Lung (tissue), 12 donors: ENCODE data around the gene TFDP1. TPM values are rescaled to one million over a fixed set of nuclear protein-coding genes. Genes with fewer than 3 reads are reported as not detected.

ENCODE experiments used
- ATAC-seq: fragments of 200-7000 bp; cut with Tn5 transposase; one replicate; pipeline ENCODE4 v1.9.1; 2020; ENCODE audit warnings: moderate number of reproducible peaks; ENCODE audit not compliant: insufficient read depth, low FRiP score
- DNase-seq, 3 donors: peaks; one replicate each; pipeline ENCODE4 v3.0.0-alpha.2; 2013 to 2017
- H3K27ac ChIP-seq, 2 donors: one replicate each; pipeline ENCODE4 v1.5.1; 2013; ENCODE audit warnings: mild to moderate bottlenecking in 2 of 2, moderate library complexity in 2 of 2, control low read depth in 1 of 2, inconsistent platforms in 1 of 2, low read depth in 1 of 2, low read length in 1 of 2
- H3K27me3 ChIP-seq, 3 donors: one replicate each; pipeline ENCODE4 v1.5.1; 2013; ENCODE audit warnings: low read length in 2 of 3; ENCODE audit not compliant: control insufficient read depth in 3 of 3, insufficient read depth in 3 of 3
- H3K36me3 ChIP-seq, 4 donors: one replicate each; pipeline ENCODE4 v1.5.1; 2013; ENCODE audit warnings: low read length in 4 of 4, mild to moderate bottlenecking in 1 of 4, moderate library complexity in 1 of 4; ENCODE audit not compliant: control insufficient read depth in 4 of 4, insufficient read depth in 4 of 4
- H3K4me1 ChIP-seq, 5 donors: one replicate each; pipeline ENCODE4 v1.5.1; 2013; ENCODE audit warnings: low read length in 5 of 5, mild to moderate bottlenecking in 2 of 5, moderate library complexity in 1 of 5; ENCODE audit not compliant: control insufficient read depth in 5 of 5, insufficient read depth in 5 of 5
- H3K4me3 ChIP-seq: one replicate; pipeline ENCODE4 v1.5.1; 2013; ENCODE audit warnings: mild to moderate bottlenecking, control low read depth, moderate library complexity
- H3K9ac ChIP-seq, 2 donors: one replicate each; pipeline ENCODE4 v1.5.1; 2013; ENCODE audit warnings: low read length in 2 of 2, control low read depth in 1 of 2; ENCODE audit not compliant: insufficient read depth in 1 of 2
- H3K9me3 ChIP-seq, 4 donors: one replicate each; pipeline ENCODE4 v1.5.1; 2013; ENCODE audit warnings: low read length in 3 of 4, mild to moderate bottlenecking in 1 of 4, moderate library complexity in 1 of 4; ENCODE audit not compliant: control insufficient read depth in 4 of 4, insufficient read depth in 3 of 4
- WGBS, 2 donors: extraction: QIAGEN DNeasy Blood & Tissue Kit; methylation state at CpG; one replicate each; pipeline ENCODE4 v1.1.7; 2013; 5-methylcytosine and 5-hydroxymethylcytosine counted together
- polyA plus RNA-seq, 2 donors: library from polyadenylated mRNA; stranded (reverse); fragments of 200-250 nt; gene quantifications; one replicate each; pipeline ENCODE4 v1.2.1, GENCODE V29; 2013
- total RNA-seq, 2 donors: library from RNA; depleted of rRNA in 1 of 2; stranded (reverse); fragments of >200 nt in 1 of 2; gene quantifications; one replicate each; pipeline ENCODE4 v1.2.1, GENCODE V29; 2014 to 2021
- TF ChIP-seq, protein P1 (sequence below): IDR thresholded peaks from 2 replicates; pipeline ENCODE4 v1.5.1; 2012; ENCODE audit warnings: mild to moderate bottlenecking; ENCODE audit errors: control extremely low read depth, extremely low read depth
- donor health status: control.
- donor health status: control.
- donor health status: Bipolar disorder and iron deficiency.
- donor health status: healthy.
- donor health status: DM: yes; HTN: yes; CAD: no.

The TFDP1 gene
- total and polyA plus RNA-seq, 4 donors, result 19.6 to 44.2 (median 40.3) TPM

DNA sequence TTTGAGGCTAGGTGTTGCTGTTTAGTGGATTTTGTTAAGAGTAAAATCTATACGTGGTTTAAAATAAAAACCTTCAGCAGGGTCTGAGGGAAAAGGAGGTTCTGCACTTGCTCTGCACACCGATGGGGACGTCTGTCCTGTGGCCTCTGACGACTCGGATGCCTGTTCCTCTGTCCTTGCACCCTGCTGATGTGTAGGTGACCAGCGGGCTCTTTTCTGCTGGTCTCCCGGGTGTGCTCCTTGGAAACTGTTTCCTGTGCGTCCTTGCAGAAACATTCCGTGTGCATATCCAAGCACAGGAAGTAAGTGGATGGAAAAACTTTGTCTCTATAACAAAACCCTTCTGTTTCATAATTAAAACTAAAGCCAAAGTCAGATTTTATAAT, 69.6 kb downstream of the TFDP1 start:
- WGBS, 2 donors, result 64 to 74% methylated on average over 9 of the region's 9 CpGs
- no peaks in the 10 kb centered on the region for H3K36me3 ChIP-seq
- DNase-seq (peak in 1 of 3 donors; percentile 8), ATAC-seq (no peak)
- H3K27me3 ChIP-seq, result no peaks in the 10 kb centered on the region
- peaks cover 0 to 9% (median 0%) of the 10 kb centered on the region in 5 donors for H3K4me1 ChIP-seq
- H3K27ac ChIP-seq, result no peak overlapping the region
- no peaks in the 10 kb centered on the region for H3K9me3 ChIP-seq
- TF ChIP-seq, protein P1, sequence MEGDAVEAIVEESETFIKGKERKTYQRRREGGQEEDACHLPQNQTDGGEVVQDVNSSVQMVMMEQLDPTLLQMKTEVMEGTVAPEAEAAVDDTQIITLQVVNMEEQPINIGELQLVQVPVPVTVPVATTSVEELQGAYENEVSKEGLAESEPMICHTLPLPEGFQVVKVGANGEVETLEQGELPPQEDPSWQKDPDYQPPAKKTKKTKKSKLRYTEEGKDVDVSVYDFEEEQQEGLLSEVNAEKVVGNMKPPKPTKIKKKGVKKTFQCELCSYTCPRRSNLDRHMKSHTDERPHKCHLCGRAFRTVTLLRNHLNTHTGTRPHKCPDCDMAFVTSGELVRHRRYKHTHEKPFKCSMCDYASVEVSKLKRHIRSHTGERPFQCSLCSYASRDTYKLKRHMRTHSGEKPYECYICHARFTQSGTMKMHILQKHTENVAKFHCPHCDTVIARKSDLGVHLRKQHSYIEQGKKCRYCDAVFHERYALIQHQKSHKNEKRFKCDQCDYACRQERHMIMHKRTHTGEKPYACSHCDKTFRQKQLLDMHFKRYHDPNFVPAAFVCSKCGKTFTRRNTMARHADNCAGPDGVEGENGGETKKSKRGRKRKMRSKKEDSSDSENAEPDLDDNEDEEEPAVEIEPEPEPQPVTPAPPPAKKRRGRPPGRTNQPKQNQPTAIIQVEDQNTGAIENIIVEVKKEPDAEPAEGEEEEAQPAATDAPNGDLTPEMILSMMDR, result no peak
- H3K4me3 ChIP-seq, result no peak overlapping the region
- no peak overlapping the region for H3K9ac ChIP-seq

DNA sequence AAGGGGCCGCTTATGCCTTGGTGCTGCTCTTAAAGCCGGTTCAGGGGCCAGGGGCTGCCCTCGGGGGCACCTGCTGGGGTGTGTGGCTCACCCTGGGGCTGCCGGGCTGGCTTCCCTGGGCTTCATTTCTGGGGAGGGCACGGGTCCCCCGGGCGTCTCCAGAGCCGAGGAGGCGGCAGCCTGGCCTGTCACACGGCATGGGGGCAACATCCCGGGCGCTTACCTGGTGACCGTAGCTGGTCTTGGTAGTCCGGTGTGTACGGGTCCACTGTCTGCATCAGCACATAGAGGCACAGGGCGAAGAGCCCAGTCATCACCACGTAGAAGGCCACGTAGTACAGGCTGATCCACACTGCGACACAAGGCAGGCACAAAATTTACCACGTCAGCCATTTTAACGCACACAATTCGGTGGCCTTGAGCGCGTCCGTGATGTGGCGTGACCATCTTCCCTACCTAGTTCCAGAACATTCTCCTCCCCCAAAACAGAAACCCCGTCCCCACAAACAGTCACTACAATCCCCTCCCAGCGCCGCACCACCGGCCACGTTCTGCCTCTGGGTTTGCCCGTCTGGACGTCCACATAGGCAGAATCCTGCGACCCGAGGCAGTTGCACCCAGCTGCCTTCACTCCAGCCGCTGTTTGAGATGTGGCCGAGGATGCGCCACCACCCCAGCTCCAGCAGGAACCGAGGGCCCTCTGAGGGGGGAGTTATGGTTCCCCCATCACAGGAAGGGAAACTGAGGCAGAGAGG, 70.2 kb downstream of the TFDP1 start:
- Histone ChIP-seq H3K36me3 (no peaks in the 10 kb centered on the region), H3K9ac (no peak overlapping the region)

DNA sequence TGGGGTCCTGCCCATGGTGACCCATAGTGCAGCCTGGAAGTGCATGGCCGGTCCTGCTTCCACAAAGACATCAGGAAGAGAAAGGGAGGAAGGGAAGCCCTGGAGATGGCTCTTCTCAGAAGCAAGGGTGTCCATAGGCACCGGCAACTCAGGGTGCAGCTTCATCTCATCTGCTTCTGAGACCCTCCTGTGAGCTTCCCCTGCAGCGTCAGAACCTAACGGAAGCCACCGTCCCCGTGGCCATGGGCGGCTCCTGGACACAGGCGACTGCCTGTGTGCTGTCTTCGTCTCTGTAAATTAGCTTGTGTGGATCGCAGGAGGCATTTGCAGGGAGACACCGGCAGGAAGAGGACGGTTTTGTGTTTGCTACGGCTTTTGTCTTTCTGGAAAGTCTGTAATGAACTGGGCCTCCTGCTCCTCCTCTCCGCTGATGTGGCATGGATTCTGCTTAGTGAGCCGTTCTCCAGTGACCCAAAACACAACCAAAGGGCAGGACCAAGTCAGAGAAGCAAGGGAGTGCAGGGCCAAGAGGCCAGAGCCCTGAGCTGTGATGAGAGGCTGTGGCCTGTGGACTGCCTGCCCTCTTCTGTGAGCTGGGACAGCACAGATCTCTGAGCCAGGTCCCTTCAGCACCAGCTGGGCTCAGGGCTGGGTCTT, 70.9 kb downstream of the TFDP1 start:
- Histone ChIP-seq H3K9ac (no peak overlapping the region), H3K9me3 (no peaks in the 10 kb centered on the region), H3K27me3 (no peaks in the 10 kb centered on the region), H3K27ac (no peak overlapping the region), H3K36me3 (no peaks in the 10 kb centered on the region), H3K4me3 (no peak overlapping the region), H3K4me1 (peaks cover 0 to 1% (median 0%) of the 10 kb centered on the region in 5 donors)
- TF ChIP-seq, protein P1, result no peak
- WGBS, 2 donors, result 87 to 91% methylated on average over 15 of the region's 15 CpGs
- DNase-seq (peak in 1 of 3 donors; percentile 4), ATAC-seq (no peak)

More for the DNA sequence above, 70.2 kb downstream of the TFDP1 start:
- DNase-seq, result peak in 1 of 3 donors; percentile 8
- Histone ChIP-seq H3K9me3 (no peaks in the 10 kb centered on the region), H3K27ac (no peak overlapping the region), H3K4me1 (peaks cover 0 to 8% (median 0%) of the 10 kb centered on the region in 5 donors), H3K4me3 (no peak overlapping the region), H3K27me3 (no peaks in the 10 kb centered on the region)
- TF ChIP-seq, protein P1, result no peak
- no peak for ATAC-seq
- WGBS, 2 donors, result 92 to 93% methylated on average over 39 of the region's 39 CpGs
